Activated CD4-positive, alpha-beta T cell treated with anti-CD3 and anti-CD28 coated beads for 36 hours (primary cell): Measurements from ENCODE around the gene ZNF528. TPM values are rescaled to one million over a fixed set of nuclear protein-coding genes. Genes with fewer than 3 reads are reported as not detected.
A peak's percentile ranks its signal among the peaks of the same experiment; 100 is the strongest.

Source experiments
- ATAC-seq: fragments of 200-7000 bp; cut with Tn5 transposase; one replicate; pipeline ENCODE4 v1.10.0; 2021; ENCODE audit warnings: mild to moderate bottlenecking, moderate library complexity
- CTCF ChIA-PET: fragments of 350-600 bp; sonication (Branson Sonifier 250); formaldehyde crosslinking; loops from one replicate; lab custom pipeline; 2021; ENCODE audit warnings: antibody characterized with exemption; lab: Charles Lee
- POLR2A ChIA-PET: fragments of 350-600 bp; sonication (Branson Sonifier 250); formaldehyde crosslinking; loops from one replicate; lab custom pipeline; 2021; ENCODE audit warnings: antibody characterized with exemption, inconsistent platforms; lab: Charles Lee
- DNase-seq: peaks from one replicate; pipeline ENCODE4 v3.0.0-alpha.2; 2020
- H3K27ac Mint-ChIP-seq: one replicate; pipeline ENCODE4 v1.8.0; 2021; ENCODE audit warnings: mixed read lengths
- H3K27me3 Mint-ChIP-seq: one replicate; pipeline ENCODE4 v1.8.0; 2021; ENCODE audit warnings: mixed read lengths
- H3K36me3 Mint-ChIP-seq: one replicate; pipeline ENCODE4 v1.8.0; 2021; ENCODE audit warnings: low read depth, mixed read lengths
- H3K4me1 Mint-ChIP-seq: one replicate; pipeline ENCODE4 v1.8.0; 2021; ENCODE audit warnings: mixed read lengths
- H3K4me3 Mint-ChIP-seq: one replicate; pipeline ENCODE4 v1.8.0; 2021; ENCODE audit warnings: mild to moderate bottlenecking, moderate library complexity, mixed read lengths
- H3K9me3 Mint-ChIP-seq: one replicate; pipeline ENCODE4 v1.8.0; 2021; ENCODE audit warnings: low read depth, mixed read lengths
- intact Hi-C, 2 experiments: fragments of 100-400 bp; cut with DNase I in 1 of 2; cut with micrococcal nuclease in 1 of 2; formaldehyde crosslinking; loops; one replicate each; pipeline versions ENCODE4 v1.14.2 to v1.15.1; 2022 to 2024; cut with DNase I, micrococcal nuclease
- total RNA-seq, 2 experiments: library from RNA; stranded (reverse); gene quantifications; one replicate each; pipeline ENCODE4 v1.2.3, GENCODE V29; 2021

ZNF528 gene
- total RNA-seq, 2 experiments from 2014 or later: 8.2 to 8.6 TPM

DNA sequence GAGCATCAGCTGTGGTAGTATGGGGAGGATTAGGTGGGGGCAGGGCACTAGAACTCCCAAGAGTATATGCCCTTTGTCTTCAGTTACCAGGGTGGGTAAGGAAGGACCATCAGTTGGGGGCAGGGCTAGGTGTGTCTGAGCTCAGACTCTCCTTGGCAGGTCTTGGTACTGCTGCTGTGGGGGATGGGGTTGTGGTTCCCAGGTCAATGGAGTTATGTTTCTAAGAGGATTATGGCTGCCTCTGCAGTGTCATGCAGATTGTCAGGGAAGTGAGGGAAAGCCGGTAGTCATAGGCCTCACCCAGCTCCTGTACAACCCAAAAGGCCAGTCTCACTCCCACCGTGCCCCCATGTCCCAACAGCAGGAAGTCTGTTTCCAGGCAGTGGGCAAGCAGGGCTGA is 46.9 kb downstream of the ZNF528 start:
- Mint-ChIP-seq H3K4me1 (no peaks in the 10 kb centered on the region), H3K27me3 (peaks cover 2% of the 10 kb centered on the region), H3K27ac (no peak overlapping the region), H3K4me3 (no peak overlapping the region), H3K9me3 (peaks cover 59% of the 10 kb centered on the region), H3K36me3 (peaks cover 16% of the 10 kb centered on the region)
- ChIA-PET CTCF (no interaction called here), POLR2A (no interaction called here)
- intact Hi-C loops: no loop called here
- no peak for ATAC-seq
- DNase-seq: no peak

DNA sequence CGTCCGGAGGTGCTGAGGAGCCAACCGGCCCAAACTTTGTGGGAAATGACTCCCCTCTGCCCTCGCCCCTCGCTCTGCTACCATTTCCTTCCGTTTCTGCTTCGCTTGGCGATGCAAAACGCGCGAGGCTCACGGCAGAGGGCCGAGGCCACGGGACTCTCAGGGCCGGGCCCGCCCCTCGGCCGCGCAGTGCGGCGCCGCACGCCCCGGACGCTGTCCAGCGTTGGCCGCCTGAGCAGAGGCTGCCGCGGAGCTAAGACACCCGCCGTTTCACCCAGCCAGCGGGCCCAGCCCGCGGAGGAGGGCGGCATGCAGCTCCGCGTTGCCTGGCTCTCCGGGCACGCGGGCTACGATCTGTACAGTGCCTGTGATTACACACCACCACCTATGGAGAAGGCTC is 53.6 kb downstream of the ZNF528 start:
- H3K36me3 Mint-ChIP-seq: peaks cover 44% of the 10 kb centered on the region
- DNase-seq (no peak), ATAC-seq (no peak)
- H3K9me3 Mint-ChIP-seq: peaks cover 60% of the 10 kb centered on the region
- peaks cover 11% of the 10 kb centered on the region for H3K4me1 Mint-ChIP-seq
- no peak overlapping the region for H3K4me3 Mint-ChIP-seq
- CTCF ChIA-PET: no interaction called here
- intact Hi-C loops: no loop called here
- H3K27ac Mint-ChIP-seq: no peak overlapping the region
- POLR2A ChIA-PET: no interaction called here
- peaks cover 4% of the 10 kb centered on the region for H3K27me3 Mint-ChIP-seq

- peaks cover 4% of the 10 kb centered on the region for H3K27me3 Mint-ChIP-seq
- H3K4me3 Mint-ChIP-seq: peak within 1 kb of the TSS; percentile 75
- intact Hi-C loops: loop anchor here in 1 of 2 experiments (1.0 kb wide), 1 partner anchor 56 kb away; the partner anchor contains the start of gene ZNF528
- peaks cover 11% of the 10 kb centered on the region for H3K4me1 Mint-ChIP-seq
- peak within 1 kb of the TSS; percentile 75 for H3K27ac Mint-ChIP-seq
- ChIA-PET POLR2A (no interaction called here), CTCF (no interaction called here)
- DNase-seq: peak; percentile 89
- peaks cover 63% of the 10 kb centered on the region for H3K36me3 Mint-ChIP-seq
- ATAC-seq: peak; percentile 96
- peaks cover 63% of the 10 kb centered on the region for H3K9me3 Mint-ChIP-seq
Observed at GRCh38 chr19:52453324-52454094, 55.9 kb downstream of the ZNF528 start, which contains the start of gene ZNF578. Gene ZNF578 (plus strand): TSS chr19:52453553. CDS start chr19:52501846, 48,293 bp downstream.

GRCh38 chr19:52464798-52465470 is 67.3 kb downstream of the ZNF528 start:
- ChIA-PET POLR2A (no interaction called here), CTCF (interaction anchor here (0.6 kb wide), 1 partner anchor 53 kb away, joined by 3 read pairs; no protein-coding TSS in a partner anchor)
- H3K9me3 Mint-ChIP-seq: peaks cover 52% of the 10 kb centered on the region
- no peaks in the 10 kb centered on the region for H3K27me3 Mint-ChIP-seq
- ATAC-seq (no peak), DNase-seq (no peak)
- no peak overlapping the region for H3K27ac Mint-ChIP-seq
- no peaks in the 10 kb centered on the region for H3K4me1 Mint-ChIP-seq
- peaks cover 49% of the 10 kb centered on the region for H3K36me3 Mint-ChIP-seq
- no peak overlapping the region for H3K4me3 Mint-ChIP-seq
- intact Hi-C loops: no loop called here

Other genes with a start within 250 kb of the ZNF528 start
- gene ZNF836, start 226.2 kb upstream of the ZNF528 start, total RNA-seq: 10 to 100 TPM; 10.1 to 11.5 TPM
- gene PPP2R1A, start 207.8 kb upstream of the ZNF528 start, total RNA-seq: 100 to 1,000 TPM; 215 to 231 TPM
- 10 to 100 TPM; 28.6 to 34.2 TPM for gene ZNF766, start 128.3 kb upstream of the ZNF528 start, total RNA-seq
- 1 to 10 TPM; 4.8 to 5.0 TPM for gene ZNF480, start 100.7 kb upstream of the ZNF528 start, total RNA-seq
- gene ZNF610, start 61.6 kb upstream of the ZNF528 start, total RNA-seq: 1 to 10 TPM; 2.3 to 3.3 TPM
- gene ZNF880, start 27.9 kb upstream of the ZNF528 start, total RNA-seq: 10 to 100 TPM; 11.5 to 13.7 TPM
- under 1 TPM in 1 of 2 experiments, not detected in 1; 0.09 TPM for gene ZNF534, start 31.3 kb downstream of the ZNF528 start, total RNA-seq
- gene ZNF578, start 55.7 kb downstream of the ZNF528 start, total RNA-seq: 1 to 10 TPM in 1 of 2 experiments, under 1 TPM in 1; 0.77 to 1.1 TPM
- gene ZNF808, start 129.8 kb downstream of the ZNF528 start, total RNA-seq: 10 to 100 TPM; 25.7 to 29.9 TPM
- gene ZNF701, start 172.4 kb downstream of the ZNF528 start, total RNA-seq: 10 to 100 TPM; 19.0 to 21.5 TPM
- gene ZNF83, start 240.5 kb downstream of the ZNF528 start, total RNA-seq: 10 to 100 TPM; 23.8 to 27.5 TPM